ENCODE data around the gene SFSWAP.

Gene SFSWAP

GRCh38 chr12:131825146-131825892 is 114.4 kb downstream of the SFSWAP start:
- DNase-seq: no peak

DNA sequence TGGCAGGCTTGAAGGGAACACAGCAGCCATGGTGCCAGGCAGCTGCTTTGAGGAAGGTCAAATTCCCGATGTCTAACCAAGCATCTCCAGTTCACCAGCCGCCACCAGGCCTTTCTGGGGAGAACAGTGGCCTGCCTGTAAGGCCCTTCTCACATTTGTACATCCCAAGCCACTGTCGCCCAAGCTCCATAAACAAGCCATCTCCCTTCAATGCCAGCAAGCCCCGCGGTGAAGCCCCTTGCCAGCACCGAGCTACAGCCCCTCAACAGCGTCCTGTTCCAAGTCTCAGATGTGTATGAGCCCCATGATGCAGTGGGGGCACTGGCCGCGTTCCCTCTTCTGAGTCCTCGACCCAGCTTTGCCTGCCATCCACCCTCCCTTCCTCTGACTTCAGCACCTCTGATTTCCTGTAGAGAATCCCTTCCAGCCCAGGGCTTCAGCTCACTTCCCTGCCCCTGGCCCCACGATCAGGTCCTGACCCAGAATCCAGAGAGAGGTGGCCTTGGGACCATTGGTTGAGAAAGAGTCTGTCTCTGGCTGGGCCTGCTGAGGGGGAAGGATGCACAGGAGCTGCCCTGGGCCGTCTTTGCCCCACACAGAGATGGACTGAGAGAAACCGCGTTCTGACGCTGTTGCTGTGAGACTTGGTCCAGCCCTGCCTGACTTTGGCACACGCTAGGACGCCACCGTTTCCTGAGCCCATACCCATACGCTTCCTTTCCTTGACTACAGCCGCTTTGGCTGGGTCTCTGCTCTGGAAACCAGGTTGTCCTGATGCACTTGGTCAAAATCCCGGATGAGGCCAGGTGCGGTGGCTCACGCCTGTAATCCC is 115.4 kb downstream of the SFSWAP start:
- no peak for DNase-seq

GRCh38 chr12:131827961-131828534 is 117.2 kb downstream of the SFSWAP start, which contains the start of gene MMP17:
TSS of gene MMP17 (plus strand) at chr12:131828393. CDS start at chr12:131828495, 102 bp downstream.
- no peak for DNase-seq

DNA sequence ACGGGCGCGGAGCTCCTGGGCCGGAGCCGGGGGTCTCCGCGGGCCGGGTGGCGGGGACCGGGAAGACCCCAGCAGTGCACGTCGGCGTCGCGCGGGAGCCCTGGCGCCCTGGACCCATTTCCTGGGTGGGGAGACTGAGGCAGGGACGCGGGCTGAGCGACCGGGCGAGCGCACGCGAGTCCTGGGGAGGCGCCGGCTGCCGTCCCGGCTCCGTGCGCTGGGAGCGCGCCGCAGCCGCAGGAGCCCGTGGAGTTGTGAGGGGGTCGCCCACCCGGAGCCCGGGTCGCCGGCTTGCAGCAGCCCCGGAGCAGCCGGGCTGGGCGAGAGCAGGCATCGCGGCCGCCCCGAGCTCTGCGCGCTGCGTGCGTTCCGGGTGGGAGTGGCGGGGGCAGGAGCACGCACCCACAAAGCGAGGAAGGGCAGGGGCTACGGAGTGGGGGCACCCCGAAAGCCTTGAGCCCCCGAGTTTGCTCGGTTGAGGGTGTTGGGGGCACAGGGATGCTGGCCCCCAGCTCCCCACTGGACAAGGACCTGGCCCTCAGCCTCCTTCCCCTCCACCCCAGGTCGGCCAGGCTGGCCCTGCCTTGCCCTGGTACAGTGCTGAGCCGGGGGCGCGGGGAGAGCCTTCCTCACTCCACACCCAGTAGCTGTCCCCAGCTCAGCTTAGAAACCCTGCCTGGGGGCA is 117.9 kb downstream of the SFSWAP start:
- no peak for DNase-seq

GRCh38 chr12:131829356-131829747 is 118.5 kb downstream of the SFSWAP start:
- DNase-seq: no peak

DNA sequence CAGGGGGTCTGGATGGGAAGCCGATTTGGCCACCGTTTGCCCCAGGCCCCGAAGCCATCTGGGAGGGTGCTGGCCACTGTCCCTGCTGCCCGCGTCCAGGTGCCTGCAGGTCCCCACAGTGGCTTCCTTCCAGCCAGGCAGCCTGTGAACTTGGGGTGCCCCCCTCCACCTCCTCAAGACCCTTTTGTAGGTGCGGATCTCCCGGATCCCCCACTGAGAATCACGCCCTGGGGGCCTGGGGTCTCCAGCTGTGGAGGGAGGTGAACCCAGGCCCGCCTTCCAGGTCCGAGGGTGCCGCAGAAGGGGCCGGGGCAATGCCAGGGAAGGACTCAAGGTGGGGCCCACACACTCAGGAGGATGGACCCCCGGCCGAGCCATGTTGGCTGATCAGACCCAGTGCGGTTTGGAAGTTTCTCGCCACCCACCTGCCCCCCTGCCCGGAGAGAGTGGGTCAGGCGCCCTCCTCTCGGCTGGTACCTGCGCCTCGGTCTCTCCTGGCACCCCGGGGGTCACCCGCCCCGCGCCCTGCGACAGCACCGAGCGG is 119.0 kb downstream of the SFSWAP start:
- DNase-seq: no peak

DNA sequence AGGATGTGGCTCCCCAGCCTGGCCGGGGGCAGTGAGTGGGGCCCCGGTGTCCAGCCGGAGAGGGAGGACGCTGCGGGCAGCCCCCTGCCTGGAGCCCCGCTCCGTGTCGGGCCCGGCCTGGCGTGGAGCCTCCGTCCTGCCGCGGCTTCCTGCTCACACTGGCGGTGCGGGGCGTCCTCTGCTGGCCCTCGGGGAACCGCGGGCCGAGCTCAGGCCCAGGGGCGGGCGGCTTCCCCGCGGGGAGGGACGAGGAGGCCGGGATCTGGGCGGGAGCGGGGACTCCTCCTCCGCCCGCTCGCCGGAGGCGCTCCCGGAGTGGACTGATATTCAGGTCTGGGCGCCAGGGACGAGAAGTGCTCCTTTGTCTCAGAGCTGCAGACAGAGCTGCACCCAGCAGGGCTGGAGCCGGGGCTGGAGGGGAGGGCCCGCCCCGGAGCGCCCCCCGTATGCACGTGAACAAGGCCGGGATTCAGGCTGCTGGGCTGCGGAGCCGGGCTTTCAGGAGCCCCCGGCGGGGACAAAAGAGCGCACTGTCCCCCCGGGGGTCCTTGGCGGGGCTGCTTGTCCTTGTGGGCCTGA is 119.5 kb downstream of the SFSWAP start:
- DNase-seq: no peak

DNA sequence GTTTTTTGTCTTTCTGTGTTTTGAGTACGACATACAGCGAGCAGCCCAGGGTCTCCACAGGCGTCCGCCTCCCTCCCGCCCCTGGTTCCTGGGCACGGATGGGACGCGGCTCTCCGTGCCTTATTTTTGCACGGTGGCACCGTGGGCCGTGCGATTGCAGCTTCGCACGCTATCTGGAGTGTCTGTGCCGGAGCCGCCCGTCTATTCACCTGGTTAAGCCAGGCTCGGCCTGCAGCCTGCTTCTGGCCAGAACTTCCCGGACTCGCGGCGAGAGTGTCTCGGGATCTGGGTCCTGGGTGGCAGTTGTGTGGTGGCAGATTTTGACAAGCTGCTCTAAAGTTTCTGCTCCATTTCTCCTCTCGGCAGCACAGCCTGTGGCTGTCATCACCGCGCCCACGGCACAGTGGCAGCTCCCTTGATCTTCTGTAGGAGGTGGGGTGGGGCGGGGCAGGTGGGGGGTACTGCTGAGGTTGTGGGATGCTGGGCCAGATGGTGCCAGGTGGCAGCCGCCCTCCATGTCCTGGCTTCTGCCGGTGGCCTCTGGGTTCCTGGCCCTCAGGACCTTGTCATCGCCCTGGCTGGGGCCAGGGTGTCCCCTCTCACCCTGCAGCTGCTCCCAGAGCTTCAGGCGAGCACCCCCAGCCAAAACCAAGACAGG is 120.2 kb downstream of the SFSWAP start:
- no peak for DNase-seq

DNA sequence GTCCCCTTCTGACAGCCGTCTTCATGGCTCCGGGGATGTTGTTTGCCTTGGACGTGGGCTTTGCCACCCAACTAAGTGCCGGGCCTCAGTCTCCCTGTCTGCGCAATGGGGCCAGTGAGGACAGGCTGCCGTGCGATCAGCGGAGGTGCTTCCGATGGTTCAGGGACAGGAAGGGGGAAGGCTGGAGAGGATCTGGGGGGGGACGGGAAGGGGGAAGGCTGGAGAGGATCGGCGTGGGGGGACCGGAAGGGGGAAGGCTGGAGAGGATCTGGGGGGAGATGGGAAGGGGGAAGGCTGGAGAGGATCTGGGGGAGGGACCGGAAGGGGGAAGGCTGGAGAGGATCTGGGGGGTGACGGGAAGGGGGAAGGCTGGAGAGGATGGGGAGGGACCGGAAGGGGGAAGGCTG is 120.7 kb downstream of the SFSWAP start:
- no peak for DNase-seq

DNA sequence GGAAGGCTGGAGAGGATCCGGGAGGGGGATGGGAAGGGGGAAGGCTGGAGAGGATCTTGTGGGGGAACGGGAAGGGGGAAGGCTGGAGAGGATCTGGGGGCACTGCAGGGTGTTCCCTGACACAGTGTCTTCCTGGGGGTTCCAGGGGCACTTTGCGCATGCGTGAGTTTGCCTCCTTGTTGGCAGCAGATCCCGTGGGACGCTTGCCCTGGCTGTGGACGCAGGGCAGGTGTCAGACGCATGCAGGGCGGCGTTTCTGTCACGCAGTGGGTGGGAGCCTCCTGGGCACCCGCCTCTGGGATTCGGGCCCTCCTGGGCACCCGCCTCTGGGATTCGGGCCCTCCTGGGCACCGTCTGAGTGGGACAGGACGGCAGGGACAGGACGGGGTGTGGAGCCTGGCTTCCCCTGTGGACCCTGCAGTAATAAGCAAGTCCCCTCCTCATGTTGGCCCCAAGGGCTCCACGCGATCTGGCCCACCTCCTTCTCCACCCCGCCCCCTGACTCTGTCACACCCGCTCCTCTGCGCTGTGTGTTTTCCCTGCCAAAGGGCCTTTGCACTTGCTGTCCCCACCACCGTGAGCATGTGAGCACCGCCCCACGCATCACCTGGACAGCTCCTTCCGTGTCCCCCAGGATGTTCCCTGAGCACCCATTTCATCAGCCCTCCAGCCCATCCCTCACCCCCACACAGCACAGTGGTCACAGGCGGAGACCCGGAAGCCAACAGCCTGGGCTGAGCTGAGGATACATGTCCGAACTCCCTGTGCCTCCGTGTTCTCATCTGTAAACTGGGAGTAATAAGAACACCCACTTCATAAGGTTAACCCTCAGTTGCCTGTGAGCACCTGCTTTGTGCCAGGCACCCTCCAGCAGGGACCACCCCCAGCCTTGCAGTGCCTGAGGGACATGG is 121.7 kb downstream of the SFSWAP start:
- no peak for DNase-seq

GRCh38 chr12:131833288-131833895 is 122.5 kb downstream of the SFSWAP start:
- DNase-seq: no peak

DNA sequence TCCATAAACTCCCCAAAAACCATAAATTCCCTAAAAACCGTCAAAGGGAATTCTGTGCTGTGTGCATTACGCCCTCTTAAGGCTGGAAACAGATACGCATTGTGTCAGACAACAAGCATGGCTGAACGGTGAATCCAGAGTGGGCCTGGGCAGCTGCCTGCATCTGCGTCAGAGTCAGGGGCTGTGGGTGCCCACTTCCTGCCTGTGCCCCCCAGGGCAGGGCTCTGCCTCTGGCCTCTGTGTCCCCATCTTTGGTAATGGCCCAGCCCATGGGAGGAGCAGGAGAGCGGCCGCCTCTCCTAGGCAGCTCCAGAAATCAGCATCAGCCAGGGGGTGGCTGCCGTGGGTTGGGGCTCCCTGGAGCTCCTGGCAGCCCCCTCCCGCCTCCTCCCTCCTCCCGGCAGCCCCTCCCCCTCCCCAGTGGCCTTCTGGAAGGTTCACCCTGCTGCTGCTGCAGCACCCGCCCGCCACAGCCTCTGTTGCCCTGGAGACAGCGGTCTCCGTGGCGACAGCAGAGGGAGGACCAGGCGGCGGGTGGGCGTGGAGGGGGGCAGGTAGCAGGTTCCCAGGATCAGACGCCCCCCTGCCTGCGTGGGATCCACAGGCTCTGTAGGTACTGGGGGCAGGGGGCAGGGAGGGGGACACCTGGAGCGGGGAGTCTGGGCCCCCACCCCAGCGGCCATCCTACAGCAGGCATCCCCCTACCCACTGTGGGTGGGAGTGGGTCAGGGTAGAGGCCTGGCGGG is 123.2 kb downstream of the SFSWAP start:
- DNase-seq: no peak

GRCh38 chr12:131834798-131835615 is 124.1 kb downstream of the SFSWAP start:
- DNase-seq: no peak

DNA sequence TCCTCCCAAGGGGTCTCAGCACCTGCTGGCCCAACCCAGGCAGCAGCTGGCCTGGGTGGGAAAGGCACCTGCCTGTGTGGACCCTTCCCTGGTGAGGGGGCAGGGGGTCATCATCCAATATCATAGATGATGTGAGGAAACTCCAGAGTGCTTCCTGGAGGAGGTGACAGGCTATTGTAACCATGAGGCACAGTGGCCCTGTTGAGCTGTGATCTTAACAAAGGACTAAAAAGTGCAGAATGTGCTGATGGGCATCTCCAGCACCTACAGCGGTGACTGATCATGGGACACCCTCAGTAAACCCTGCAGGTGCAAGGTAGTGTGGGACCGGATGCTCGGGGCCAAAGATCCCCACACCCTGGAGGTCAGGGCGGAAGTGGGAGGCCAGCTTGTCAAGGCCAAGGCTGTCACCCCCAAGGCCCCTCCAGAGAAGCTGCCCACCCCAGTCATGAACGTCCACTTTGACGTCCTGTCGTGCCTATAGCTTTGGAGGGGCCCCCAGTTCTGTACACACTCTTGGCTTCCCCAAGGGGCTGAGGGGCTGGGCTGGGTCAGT is 124.8 kb downstream of the SFSWAP start:
- DNase-seq: no peak

DNA sequence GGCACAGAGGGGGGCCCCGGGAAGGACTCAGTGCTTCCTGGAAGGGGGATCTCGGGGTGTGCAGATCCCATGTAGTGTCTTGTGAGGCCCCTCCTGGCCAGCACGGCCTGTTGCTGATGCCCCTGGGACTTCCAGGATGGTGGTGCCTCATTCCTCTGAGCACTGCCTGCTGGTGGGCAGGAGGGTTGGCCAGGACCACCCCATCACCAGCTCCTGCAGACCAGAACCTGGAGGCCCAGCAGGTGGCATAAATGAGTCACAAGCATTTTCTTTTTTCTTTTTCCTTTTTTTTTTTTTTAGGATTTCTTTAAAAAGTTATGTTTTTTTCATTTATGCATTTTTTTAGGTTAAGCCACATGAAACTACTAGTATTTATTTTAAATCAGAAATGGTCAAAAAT is 125.3 kb downstream of the SFSWAP start:
- DNase-seq: no peak

GRCh38 chr12:131836714-131837397 is 126.0 kb downstream of the SFSWAP start:
- no peak for DNase-seq

DNA sequence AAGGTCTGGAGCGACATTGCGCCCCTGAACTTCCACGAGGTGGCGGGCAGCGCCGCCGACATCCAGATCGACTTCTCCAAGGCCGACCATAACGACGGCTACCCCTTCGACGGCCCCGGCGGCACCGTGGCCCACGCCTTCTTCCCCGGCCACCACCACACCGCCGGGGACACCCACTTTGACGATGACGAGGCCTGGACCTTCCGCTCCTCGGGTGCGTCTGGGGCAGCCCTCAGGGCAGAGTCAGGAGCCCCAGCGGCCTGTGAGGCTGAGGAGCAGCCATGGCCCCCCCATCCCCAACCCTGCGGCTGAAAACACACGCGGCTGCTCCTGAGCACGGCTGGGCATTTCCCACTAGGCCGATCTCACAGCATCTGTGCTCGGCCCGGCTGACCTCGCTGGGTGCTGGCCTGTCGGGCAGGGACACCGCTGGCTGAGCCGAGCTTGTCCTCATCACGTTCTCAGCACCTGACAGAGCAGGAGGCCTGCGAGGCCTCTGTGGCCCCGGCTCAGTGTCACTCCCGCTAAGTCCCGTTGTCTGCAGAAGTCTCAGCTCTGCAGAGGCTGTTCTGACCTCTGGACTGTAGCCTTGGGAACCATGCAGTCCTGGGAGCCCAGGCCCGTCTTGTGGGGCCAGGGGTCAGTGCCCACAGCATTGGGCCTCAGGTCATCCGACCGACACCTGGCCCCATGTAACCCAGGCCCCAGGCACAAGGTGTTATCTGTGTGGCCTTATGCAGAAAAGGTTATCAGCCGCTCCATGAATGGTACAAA is 129.9 kb downstream of the SFSWAP start:
- no peak for DNase-seq
